HEK293T (cell line): Measurements from ENCODE around the gene PTPN1.

Experiments used
- FOXM1 ChIP-seq: fragments of 450-650 bp; IDR thresholded peaks from 2 replicates; pipeline ENCODE4 v1.6.1; 2017; ENCODE audit warnings: mild to moderate bottlenecking, borderline replicate concordance
- HDGF ChIP-seq: fragments of 450-650 bp; IDR thresholded peaks from 2 replicates; pipeline ENCODE4 v1.6.1; 2017; ENCODE audit warnings: antibody characterized with exemption, borderline replicate concordance
- L3MBTL2 ChIP-seq: fragments of 450-650 bp; conservative IDR thresholded peaks from 2 replicates; pipeline ENCODE4 v1.6.1; 2016; ENCODE audit warnings: mild to moderate bottlenecking
- SP1 ChIP-seq: fragments of 450-650 bp; IDR thresholded peaks from 2 replicates; pipeline ENCODE4 v1.6.1; 2017

DNA sequence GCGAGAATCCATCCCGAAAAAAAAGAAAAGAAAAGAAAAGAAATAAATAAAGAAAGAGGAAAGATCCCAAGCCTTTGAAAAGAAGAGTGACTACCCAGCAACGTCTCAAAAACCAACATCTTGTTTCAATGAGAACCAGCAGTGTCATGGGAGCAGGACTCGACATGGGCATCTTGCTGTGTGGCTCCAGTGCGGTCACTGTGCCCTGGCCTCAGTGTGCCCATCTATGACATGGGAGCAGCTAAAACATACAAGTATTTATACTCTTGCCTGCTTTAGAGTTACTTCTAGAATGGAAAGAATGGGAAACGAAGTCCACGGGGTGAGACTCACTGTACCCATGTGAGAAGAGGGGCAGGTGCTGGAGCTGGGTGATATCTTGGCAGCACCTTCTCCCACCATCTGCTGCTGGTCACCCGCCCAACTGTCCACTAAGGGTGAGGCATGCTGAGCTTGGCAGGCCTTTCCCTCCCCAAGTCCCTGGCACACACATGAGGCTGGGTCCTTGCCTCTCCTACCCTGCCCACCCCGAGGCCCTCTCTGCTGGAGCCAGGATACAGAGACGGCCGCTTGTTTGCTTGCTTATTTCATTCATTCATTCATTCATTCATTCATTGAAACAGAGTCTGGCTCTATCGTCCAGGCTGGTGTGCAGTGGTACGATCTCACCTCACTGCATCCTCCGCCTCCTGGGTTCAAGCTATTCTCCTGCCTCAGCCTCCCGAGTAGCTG lies 103.4 kb downstream of the PTPN1 start:
- no peak for TF ChIP-seq SP1
- TF ChIP-seq HDGF, result no peak
- no peak for TF ChIP-seq FOXM1
- TF ChIP-seq L3MBTL2, result no peak
